K562 (cell line): ENCODE results near the gene LSR. TPM values are rescaled to one million over a fixed set of nuclear protein-coding genes. Genes with fewer than 3 reads are reported as not detected.

Source experiments
- CHCHD3 ChIP-seq: fragments of 250-450 bp; sonication (Bioruptor Pico); IDR thresholded peaks from 2 replicates; pipeline ENCODE4 v2.1.2; 2022; ENCODE audit warnings: mild to moderate bottlenecking
- FOXJ2 ChIP-seq: fragments of 200-800 bp; sonication (Bioruptor generic); IDR thresholded peaks from 2 replicates; pipeline ENCODE4 v1.6.1; 2016; ENCODE audit warnings: missing genetic modification characterization, missing compliant biosample characterization
- FOXJ3 ChIP-seq: sonication (generic); formaldehyde crosslinking; IDR thresholded peaks from 2 replicates; pipeline ENCODE4 v1.4.0; 2020; ENCODE audit warnings: mild to moderate bottlenecking, missing genetic modification reagents
- MAFF ChIP-seq: IDR thresholded peaks from 2 replicates; pipeline ENCODE4 v1.6.1; 2012; ENCODE audit warnings: low read length, improper control_type of control experiment
- NFRKB ChIP-seq: fragments of 450-650 bp; IDR thresholded peaks from 2 replicates; pipeline ENCODE4 v1.6.1; 2016; ENCODE audit warnings: low read depth
- POU5F1 ChIP-seq: fragments of 150-350 bp; IDR thresholded peaks from 2 replicates; pipeline ENCODE4 v1.6.1; 2014; ENCODE audit warnings: borderline replicate concordance, low read length, low read depth, mild to moderate bottlenecking; ENCODE audit not compliant: partially characterized antibody
- SMAD4 ChIP-seq: fragments of 250-450 bp; sonication (Bioruptor Pico); conservative IDR thresholded peaks from 2 replicates; pipeline ENCODE4 v1.8.0; 2021; ENCODE audit warnings: inconsistent platforms, mild to moderate bottlenecking, moderate library complexity
- XRCC3 ChIP-seq: fragments of 450-650 bp; IDR thresholded peaks from 2 replicates; pipeline ENCODE4 v1.6.1; 2017; ENCODE audit warnings: mild to moderate bottlenecking, moderate library complexity
- ZBTB17 ChIP-seq: fragments of 450-650 bp; formaldehyde crosslinking; IDR thresholded peaks from 2 replicates; pipeline ENCODE4 v1.4.0; 2020; ENCODE audit warnings: mild to moderate bottlenecking
- ZFPM2 ChIP-seq: fragments of 250-450 bp; sonication (Bioruptor Pico); IDR thresholded peaks from 2 replicates; pipeline ENCODE4 v1.5.1; 2022; ENCODE audit warnings: mild to moderate bottlenecking
- ZKSCAN8 ChIP-seq: fragments of 200-800 bp; sonication (Bioruptor generic); IDR thresholded peaks from 2 replicates; pipeline ENCODE4 v1.6.1; 2016; ENCODE audit warnings: missing genetic modification characterization, missing compliant biosample characterization
- ZNF740 ChIP-seq, 3 experiments: fragments of 200-800 bp in 1 of 3; sonication (Bioruptor generic) in 1 of 3; sonication (generic) in 1 of 3; formaldehyde crosslinking in 1 of 3; IDR thresholded peaks; 2 replicates each; pipeline versions ENCODE4 v1.6.1 to v1.8.0; 2016 to 2022; ENCODE audit warnings: mild to moderate bottlenecking in 2 of 3, missing compliant biosample characterization in 2 of 3, missing genetic modification characterization in 2 of 3, missing genetic modification reagents in 1 of 3
- ZNF764 ChIP-seq: fragments of 250-450 bp; sonication (Bioruptor Pico); IDR thresholded peaks from 2 replicates; pipeline ENCODE4 v1.4.0; 2020; ENCODE audit warnings: low read depth, mild to moderate bottlenecking, moderate library complexity
- polyA plus RNA-seq, 8 experiments: library from polyadenylated mRNA; depleted of rRNA in 4 of 8; stranded (reverse) in 5 of 8; unstranded in 3 of 8; fragments of >200 nt; fragmentation: Nextera tagmentation in 2 of 8; fragmentation: Illumina TruSeq in 1 of 8; extraction: Ambion mirVana in 2 of 8; extraction: Trizol in 1 of 8; gene quantifications; 2 replicates each; pipeline versions ENCODE4 v1.2.1 to v1.2.3, GENCODE V29; 2011 to 2014; ENCODE audit warnings: inconsistent platforms in 1 of 8, missing spikeins in 1 of 8
- total RNA-seq, 7 experiments: library from RNA; depleted of rRNA in 6 of 7; stranded (reverse); fragments of >200 nt in 6 of 7; fragmentation: Illumina TruSeq in 2 of 7; extraction: Trizol in 2 of 7; gene quantifications; 2 replicates each; pipeline versions ENCODE4 v1.2.1 to v1.2.3, GENCODE V29; 2011 to 2021; ENCODE audit warnings: low replicate concordance in 1 of 7
- TF ChIP-seq, protein P1 (sequence below): fragments of 250-450 bp; sonication (Bioruptor Pico); IDR thresholded peaks from 2 replicates; pipeline ENCODE4 v1.8.0; 2022; ENCODE audit warnings: moderate library complexity, mild to moderate bottlenecking, inconsistent platforms
- TF ChIP-seq, protein P2 (sequence below), 3 experiments: fragments of 200-800 bp in 1 of 3; fragments of 250-450 bp in 1 of 3; fragments of 450-650 bp in 1 of 3; sonication (Bioruptor Pico) in 1 of 3; sonication (Bioruptor generic) in 1 of 3; formaldehyde crosslinking in 1 of 3; IDR thresholded peaks; 2 replicates each; pipeline versions ENCODE4 v1.6.1 to v1.8.0; 2016 to 2022; ENCODE audit warnings: mild to moderate bottlenecking in 2 of 3, missing genetic modification characterization in 2 of 3, missing compliant biosample characterization in 1 of 3, moderate library complexity in 1 of 3
- TF ChIP-seq, protein P3 (sequence below): fragments of 450-650 bp; formaldehyde crosslinking; IDR thresholded peaks from 2 replicates; pipeline ENCODE4 v1.4.0; 2020; ENCODE audit warnings: mild to moderate bottlenecking, moderate library complexity

LSR gene
- total and polyA plus RNA-seq, 9 of the 15 experiments (the other 6 are each of a cell fraction or from before 2014, with no cell fraction given), result 0.44 to 87.9 (median 28.0) TPM

- TF ChIP-seq NFRKB (peak; percentile 79), ZBTB17 (CRISPR knock-in tag) (0 out of 2 replicates have a peak, but pooled peaks have one; percentile 45), ZKSCAN8 (CRISPR knock-in tag) (peak; percentile 69; the same call in 1 of the 2 replicates), FOXJ3 (no peak), XRCC3 (no peak), CHCHD3 (CRISPR knock-in tag) (no peak), POU5F1 (no peak), MAFF (no peak), SMAD4 (CRISPR knock-in tag) (peak; percentile 86), ZNF764 (CRISPR knock-in tag) (no peak), ZFPM2 (CRISPR knock-in tag) (no peak), FOXJ2 (no peak), ZNF740 (CRISPR knock-in tag; IDR thresholded peaks at IDR 0.05) (no peak), ZNF740 (tag; IDR thresholded peaks at IDR 0.05) (no peak)
- TF ChIP-seq, protein P1, sequence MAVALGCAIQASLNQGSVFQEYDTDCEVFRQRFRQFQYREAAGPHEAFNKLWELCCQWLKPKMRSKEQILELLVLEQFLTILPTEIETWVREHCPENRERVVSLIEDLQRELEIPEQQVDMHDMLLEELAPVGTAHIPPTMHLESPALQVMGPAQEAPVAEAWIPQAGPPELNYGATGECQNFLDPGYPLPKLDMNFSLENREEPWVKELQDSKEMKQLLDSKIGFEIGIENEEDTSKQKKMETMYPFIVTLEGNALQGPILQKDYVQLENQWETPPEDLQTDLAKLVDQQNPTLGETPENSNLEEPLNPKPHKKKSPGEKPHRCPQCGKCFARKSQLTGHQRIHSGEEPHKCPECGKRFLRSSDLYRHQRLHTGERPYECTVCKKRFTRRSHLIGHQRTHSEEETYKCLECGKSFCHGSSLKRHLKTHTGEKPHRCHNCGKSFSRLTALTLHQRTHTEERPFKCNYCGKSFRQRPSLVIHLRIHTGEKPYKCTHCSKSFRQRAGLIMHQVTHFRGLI (CRISPR knock-in tag), result no peak
- TF ChIP-seq, protein P2, sequence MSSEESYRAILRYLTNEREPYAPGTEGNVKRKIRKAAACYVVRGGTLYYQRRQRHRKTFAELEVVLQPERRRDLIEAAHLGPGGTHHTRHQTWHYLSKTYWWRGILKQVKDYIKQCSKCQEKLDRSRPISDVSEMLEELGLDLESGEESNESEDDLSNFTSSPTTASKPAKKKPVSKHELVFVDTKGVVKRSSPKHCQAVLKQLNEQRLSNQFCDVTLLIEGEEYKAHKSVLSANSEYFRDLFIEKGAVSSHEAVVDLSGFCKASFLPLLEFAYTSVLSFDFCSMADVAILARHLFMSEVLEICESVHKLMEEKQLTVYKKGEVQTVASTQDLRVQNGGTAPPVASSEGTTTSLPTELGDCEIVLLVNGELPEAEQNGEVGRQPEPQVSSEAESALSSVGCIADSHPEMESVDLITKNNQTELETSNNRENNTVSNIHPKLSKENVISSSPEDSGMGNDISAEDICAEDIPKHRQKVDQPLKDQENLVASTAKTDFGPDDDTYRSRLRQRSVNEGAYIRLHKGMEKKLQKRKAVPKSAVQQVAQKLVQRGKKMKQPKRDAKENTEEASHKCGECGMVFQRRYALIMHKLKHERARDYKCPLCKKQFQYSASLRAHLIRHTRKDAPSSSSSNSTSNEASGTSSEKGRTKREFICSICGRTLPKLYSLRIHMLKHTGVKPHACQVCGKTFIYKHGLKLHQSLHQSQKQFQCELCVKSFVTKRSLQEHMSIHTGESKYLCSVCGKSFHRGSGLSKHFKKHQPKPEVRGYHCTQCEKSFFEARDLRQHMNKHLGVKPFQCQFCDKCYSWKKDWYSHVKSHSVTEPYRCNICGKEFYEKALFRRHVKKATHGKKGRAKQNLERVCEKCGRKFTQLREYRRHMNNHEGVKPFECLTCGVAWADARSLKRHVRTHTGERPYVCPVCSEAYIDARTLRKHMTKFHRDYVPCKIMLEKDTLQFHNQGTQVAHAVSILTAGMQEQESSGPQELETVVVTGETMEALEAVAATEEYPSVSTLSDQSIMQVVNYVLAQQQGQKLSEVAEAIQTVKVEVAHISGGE (CRISPR knock-in tag; IDR thresholded peaks at IDR 0.05), result peak in 1 of 3 experiments; percentile 69; a peak in 1 of 6 replicates
- TF ChIP-seq, protein P3, sequence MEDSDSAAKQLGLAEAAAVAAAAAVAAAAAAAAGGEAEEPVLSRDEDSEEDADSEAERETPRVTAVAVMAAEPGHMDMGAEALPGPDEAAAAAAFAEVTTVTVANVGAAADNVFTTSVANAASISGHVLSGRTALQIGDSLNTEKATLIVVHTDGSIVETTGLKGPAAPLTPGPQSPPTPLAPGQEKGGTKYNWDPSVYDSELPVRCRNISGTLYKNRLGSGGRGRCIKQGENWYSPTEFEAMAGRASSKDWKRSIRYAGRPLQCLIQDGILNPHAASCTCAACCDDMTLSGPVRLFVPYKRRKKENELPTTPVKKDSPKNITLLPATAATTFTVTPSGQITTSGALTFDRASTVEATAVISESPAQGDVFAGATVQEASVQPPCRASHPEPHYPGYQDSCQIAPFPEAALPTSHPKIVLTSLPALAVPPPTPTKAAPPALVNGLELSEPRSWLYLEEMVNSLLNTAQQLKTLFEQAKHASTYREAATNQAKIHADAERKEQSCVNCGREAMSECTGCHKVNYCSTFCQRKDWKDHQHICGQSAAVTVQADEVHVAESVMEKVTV (CRISPR knock-in tag), result no peak
Observed at GRCh38 chr19:35220315-35220921, 28.4 kb upstream of the LSR start (continued).
